Gastroesophageal sphincter (tissue), 3 donors: ENCODE results near the gene DSCAML1.

Experiments
- POLR2A ChIP-seq, 2 donors: fragments of 450-650 bp; IDR thresholded peaks; one replicate each; pipeline ENCODE4 v1.6.1; 2017; ENCODE audit warnings: antibody characterized with exemption in 2 of 2, mild to moderate bottlenecking in 2 of 2, moderate library complexity in 1 of 2
- POLR2AphosphoS5 ChIP-seq: sonication (generic); formaldehyde crosslinking; IDR thresholded peaks from one replicate; pipeline ENCODE4 v1.6.1; 2017; ENCODE audit warnings: antibody characterized with exemption
- TF ChIP-seq, protein P1 (sequence below), 4 experiments: fragments of 200-600 bp in 2 of 4; fragments of 450-650 bp in 2 of 4; sonication (generic) in 1 of 4; IDR thresholded peaks; one replicate each; pipeline ENCODE4 v1.5.1; 2017 to 2019; ENCODE audit warnings: antibody characterized with exemption in 4 of 4, mild to moderate bottlenecking in 2 of 4, moderate library complexity in 2 of 4

GRCh38 chr11:117685566-117685965, 111.5 kb downstream of the DSCAML1 start:
- TF ChIP-seq, protein P1, sequence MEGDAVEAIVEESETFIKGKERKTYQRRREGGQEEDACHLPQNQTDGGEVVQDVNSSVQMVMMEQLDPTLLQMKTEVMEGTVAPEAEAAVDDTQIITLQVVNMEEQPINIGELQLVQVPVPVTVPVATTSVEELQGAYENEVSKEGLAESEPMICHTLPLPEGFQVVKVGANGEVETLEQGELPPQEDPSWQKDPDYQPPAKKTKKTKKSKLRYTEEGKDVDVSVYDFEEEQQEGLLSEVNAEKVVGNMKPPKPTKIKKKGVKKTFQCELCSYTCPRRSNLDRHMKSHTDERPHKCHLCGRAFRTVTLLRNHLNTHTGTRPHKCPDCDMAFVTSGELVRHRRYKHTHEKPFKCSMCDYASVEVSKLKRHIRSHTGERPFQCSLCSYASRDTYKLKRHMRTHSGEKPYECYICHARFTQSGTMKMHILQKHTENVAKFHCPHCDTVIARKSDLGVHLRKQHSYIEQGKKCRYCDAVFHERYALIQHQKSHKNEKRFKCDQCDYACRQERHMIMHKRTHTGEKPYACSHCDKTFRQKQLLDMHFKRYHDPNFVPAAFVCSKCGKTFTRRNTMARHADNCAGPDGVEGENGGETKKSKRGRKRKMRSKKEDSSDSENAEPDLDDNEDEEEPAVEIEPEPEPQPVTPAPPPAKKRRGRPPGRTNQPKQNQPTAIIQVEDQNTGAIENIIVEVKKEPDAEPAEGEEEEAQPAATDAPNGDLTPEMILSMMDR (IDR thresholded peaks at IDR 0.05): no peak
- no peak for TF ChIP-seq POLR2AphosphoS5
- TF ChIP-seq POLR2A (IDR thresholded peaks at IDR 0.05): no peak
